HG03460 (cell line): ENCODE data around the gene CPEB1.
"Not testable (repeated sequence)": the region's sequence is repeated elsewhere in the genome, so short reads cannot be mapped to it uniquely, and the experiment has no call there.

ENCODE experiments used
- ATAC-seq: cut with Tn5 transposase; IDR thresholded peaks from one replicate; pipeline ENCODE4 v1.9.1; 2021; ENCODE audit not compliant: unreplicated experiment

The CPEB1 gene

GRCh38 chr15:82548700-82549099 is 98.5 kb downstream of the CPEB1 start:
- ATAC-seq = no peak

- ATAC-seq = no peak
These were observed 101.7 kb downstream of the CPEB1 start for GRCh38 chr15:82545478-82545877.

GRCh38 chr15:82545002-82545401 is 102.2 kb downstream of the CPEB1 start:
- ATAC-seq = no peak

- ATAC-seq = no peak
These were observed 102.7 kb downstream of the CPEB1 start for GRCh38 chr15:82544431-82544830.

GRCh38 chr15:82543160-82543559 is 104.0 kb downstream of the CPEB1 start:
- ATAC-seq = no peak

GRCh38 chr15:82540984-82541431 is 106.2 kb downstream of the CPEB1 start:
- no peak for ATAC-seq

GRCh38 chr15:82540055-82540983 is 106.8 kb downstream of the CPEB1 start, which contains the start of gene RPS17:
RPS17 (minus strand) TSS chr15:82540457; CDS start chr15:82540428, 29 bp downstream.
- peak; percentile 92 for ATAC-seq

- peak; percentile 1 for ATAC-seq
These were observed 107.5 kb downstream of the CPEB1 start for GRCh38 chr15:82539691-82540054.

- ATAC-seq = no peak
These were observed 108.0 kb downstream of the CPEB1 start for GRCh38 chr15:82538961-82539690.

GRCh38 chr15:82537351-82537908 is 109.7 kb downstream of the CPEB1 start:
- no peak for ATAC-seq

GRCh38 chr15:82536409-82537350 is 110.5 kb downstream of the CPEB1 start:
- no peak for ATAC-seq

GRCh38 chr15:82535566-82536408 is 111.4 kb downstream of the CPEB1 start:
- ATAC-seq = no peak

GRCh38 chr15:82535151-82535550 is 112.0 kb downstream of the CPEB1 start:
- ATAC-seq = not testable (repeated sequence)

- not testable (repeated sequence) for ATAC-seq
These were observed 112.7 kb downstream of the CPEB1 start for GRCh38 chr15:82534457-82534861.

GRCh38 chr15:82533801-82534200 is 113.4 kb downstream of the CPEB1 start:
- ATAC-seq = no peak

- no peak for ATAC-seq
These were observed 114.1 kb downstream of the CPEB1 start for GRCh38 chr15:82532991-82533481.

GRCh38 chr15:82532383-82532990 is 114.7 kb downstream of the CPEB1 start:
- ATAC-seq = no peak

GRCh38 chr15:82531496-82532382 is 115.4 kb downstream of the CPEB1 start:
- no peak for ATAC-seq
